Fibroblast of pulmonary artery (primary cell): ENCODE data around the gene MRPL53.

Experiments
- DNase-seq: peaks from one replicate; pipeline ENCODE4 v3.0.0-alpha.2; 2010; ENCODE audit warnings: low read depth
- H3K4me3 ChIP-seq: replicated peaks from 2 replicates; pipeline ENCODE4 v1.5.1; 2011; ENCODE audit warnings: low read depth, mild to moderate bottlenecking, control low read depth, low read length, moderate library complexity
- CTCF ChIP-seq: IDR thresholded peaks from 2 replicates; pipeline ENCODE4 v1.5.1; 2011; ENCODE audit warnings: mild to moderate bottlenecking, control low read depth, low read length, inconsistent platforms; ENCODE audit errors: missing control alignments

Gene MRPL53

GRCh38 chr2:74458938-74459363 lies 13.5 kb downstream of the MRPL53 start:
- TF ChIP-seq CTCF, result no peak
- DNase-seq, result no peak
- peak overlapping the region; percentile 97 for H3K4me3 ChIP-seq

- H3K4me3 ChIP-seq, result peak within 1 kb of the TSS; percentile 97
- peak; percentile 100 for DNase-seq
- TF ChIP-seq CTCF, result no peak
These were observed 14.1 kb downstream of the MRPL53 start, which contains the start of gene WBP1 for GRCh38 chr2:74458132-74458937. Gene WBP1, plus strand, starts transcription at chr2:74458438. Its CDS starts 165 bp downstream, at chr2:74458603.

GRCh38 chr2:74457549-74458131 lies 14.8 kb downstream of the MRPL53 start:
- DNase-seq, result no peak
- no peak for TF ChIP-seq CTCF
- peak overlapping the region; percentile 63 for H3K4me3 ChIP-seq

- peak overlapping the region; percentile 63 for H3K4me3 ChIP-seq
- peak; percentile 36 for DNase-seq
- TF ChIP-seq CTCF, result no peak
These were observed 15.3 kb downstream of the MRPL53 start for GRCh38 chr2:74457129-74457548.

- TF ChIP-seq CTCF, result no peak
- H3K4me3 ChIP-seq, result peak within 1 kb of the TSS; percentile 92
- peak; percentile 99 for DNase-seq
These were observed 17.6 kb downstream of the MRPL53 start, which contains the start of gene INO80B for GRCh38 chr2:74454654-74455511. Gene INO80B, plus strand, starts transcription at chr2:74455087. Its CDS starts 30 bp downstream, at chr2:74455117.

- DNase-seq, result no peak
- no peak for TF ChIP-seq CTCF
- H3K4me3 ChIP-seq, result no peak overlapping the region
These were observed 21.8 kb downstream of the MRPL53 start for GRCh38 chr2:74450570-74451190.
